SKM-1 (cell line): Measurements from ENCODE around the gene SP6.

Experiments
- DNase-seq: peaks from one replicate; lab custom pipeline; 2025; ENCODE audit not compliant: unreplicated experiment; lab: John Stamatoyannopoulos, UW

The SP6 gene

GRCh38 chr17:47813512-47814031 lies 37.4 kb downstream of the SP6 start:
- DNase-seq = no peak

- no peak for DNase-seq
These were observed 37.9 kb downstream of the SP6 start for GRCh38 chr17:47813077-47813476.

- DNase-seq = no peak
These were observed 38.6 kb downstream of the SP6 start for GRCh38 chr17:47812146-47812920.

- no peak for DNase-seq
These were observed 39.3 kb downstream of the SP6 start for GRCh38 chr17:47811709-47812108.

- no peak for DNase-seq
These were observed 39.9 kb downstream of the SP6 start for GRCh38 chr17:47810901-47811635.

GRCh38 chr17:47810200-47810821 lies 40.7 kb downstream of the SP6 start:
- no peak for DNase-seq

GRCh38 chr17:47808830-47809480 lies 42.0 kb downstream of the SP6 start:
- no peak for DNase-seq

- DNase-seq = no peak
These were observed 42.7 kb downstream of the SP6 start for GRCh38 chr17:47808036-47808829.

- DNase-seq = no peak
These were observed 43.5 kb downstream of the SP6 start for GRCh38 chr17:47807421-47807820.

- no peak for DNase-seq
These were observed 44.1 kb downstream of the SP6 start for GRCh38 chr17:47806913-47807255.

- DNase-seq = no peak
These were observed 44.7 kb downstream of the SP6 start for GRCh38 chr17:47806026-47806912.

- no peak for DNase-seq
These were observed 46.5 kb downstream of the SP6 start for GRCh38 chr17:47804461-47804860.

GRCh38 chr17:47803751-47804150 lies 47.2 kb downstream of the SP6 start:
- DNase-seq = no peak

GRCh38 chr17:47803201-47803600 lies 47.8 kb downstream of the SP6 start:
- no peak for DNase-seq

GRCh38 chr17:47802341-47803022 lies 48.5 kb downstream of the SP6 start:
- peak; percentile 7 for DNase-seq

- DNase-seq = no peak
These were observed 49.1 kb downstream of the SP6 start for GRCh38 chr17:47801906-47802305.

GRCh38 chr17:47801176-47801765 lies 49.7 kb downstream of the SP6 start:
- no peak for DNase-seq

- no peak for DNase-seq
These were observed 50.3 kb downstream of the SP6 start for GRCh38 chr17:47800686-47801085.

- no peak for DNase-seq
These were observed 53.2 kb downstream of the SP6 start for GRCh38 chr17:47797797-47798196.
